HEK293 (cell line): ENCODE data around the gene IDI2.

Experiments used
- CTCF ChIA-PET: fragments of 350-600 bp; formaldehyde crosslinking; extraction: SDS; loops from one replicate; lab custom pipeline; 2021; ENCODE audit warnings: antibody characterized with exemption; lab: Yijun Ruan, JAX
- POLR2A ChIA-PET: fragments of 300-600 bp; formaldehyde crosslinking; extraction: SDS; loops from one replicate; lab custom pipeline; 2020; ENCODE audit warnings: antibody characterized with exemption, inconsistent platforms; lab: Yijun Ruan, JAX
- H3K27ac ChIP-seq: fragments of 200-500 bp; sonication (Bioruptor generic); 2 replicates; pipeline ENCODE4 v1.5.1; 2014; ENCODE audit warnings: low read depth, low read length, control low read depth, inconsistent platforms; ENCODE audit errors: extremely low read depth
- H3K36me3 ChIP-seq, 2 experiments: fragments of 200-500 bp in 1 of 2; sonication (Bioruptor generic) in 1 of 2; 1 replicate in 1 of 2; 2 replicates in 1 of 2; pipeline ENCODE4 v1.5.1; 2014 to 2017; ENCODE audit warnings: inconsistent platforms in 2 of 2, low read length in 2 of 2; ENCODE audit not compliant: control insufficient read depth in 2 of 2, insufficient read depth in 1 of 2
- H3K4me1 ChIP-seq: fragments of 200-500 bp; sonication (Bioruptor generic); 2 replicates; pipeline ENCODE4 v1.5.1; 2014; ENCODE audit warnings: mild to moderate bottlenecking, low read length, inconsistent platforms; ENCODE audit not compliant: control insufficient read depth, insufficient read depth
- H3K4me3 ChIP-seq: 2 replicates; pipeline ENCODE4 v1.5.1; 2011; ENCODE audit warnings: low read depth, mild to moderate bottlenecking, control low read depth, low read length, moderate library complexity
- H3K9me3 ChIP-seq: fragments of 200-500 bp; sonication (Bioruptor generic); 2 replicates; pipeline ENCODE4 v1.5.1; 2014; ENCODE audit warnings: low read depth, low read length, inconsistent platforms; ENCODE audit not compliant: control insufficient read depth, insufficient read depth
- KLF7 ChIP-seq: fragments of 450-650 bp; formaldehyde crosslinking; IDR thresholded peaks from 2 replicates; pipeline ENCODE4 v1.5.1; 2016; ENCODE audit warnings: missing biosample characterization, missing genetic modification characterization, borderline replicate concordance
- OSR2 ChIP-seq: fragments of 450-650 bp; formaldehyde crosslinking; IDR thresholded peaks from 2 replicates; pipeline ENCODE4 v1.5.1; 2016; ENCODE audit warnings: missing biosample characterization, missing genetic modification characterization
- WT1 ChIP-seq: fragments of 450-650 bp; formaldehyde crosslinking; IDR thresholded peaks from 2 replicates; pipeline ENCODE4 v1.5.1; 2016; ENCODE audit warnings: missing biosample characterization, missing genetic modification characterization
- ZFP41 ChIP-seq: fragments of 450-650 bp; formaldehyde crosslinking; IDR thresholded peaks from 2 replicates; pipeline ENCODE4 v1.5.1; 2016; ENCODE audit warnings: missing biosample characterization, missing genetic modification characterization, borderline replicate concordance
- ZNF175 ChIP-seq: fragments of 450-650 bp; formaldehyde crosslinking; IDR thresholded peaks from 2 replicates; pipeline ENCODE4 v1.5.1; 2016; ENCODE audit warnings: missing biosample characterization, missing genetic modification characterization
- ZNF211 ChIP-seq: fragments of 450-650 bp; formaldehyde crosslinking; IDR thresholded peaks from 2 replicates; pipeline ENCODE4 v1.5.1; 2016; ENCODE audit warnings: low read depth, missing biosample characterization, missing genetic modification characterization
- ZNF214 ChIP-seq: fragments of 450-650 bp; formaldehyde crosslinking; IDR thresholded peaks from 2 replicates; pipeline ENCODE4 v1.5.1; 2017; ENCODE audit warnings: missing biosample characterization, mild to moderate bottlenecking, missing genetic modification characterization, borderline replicate concordance
- ZNF292 ChIP-seq: fragments of 450-650 bp; formaldehyde crosslinking; IDR thresholded peaks from 2 replicates; pipeline ENCODE4 v1.5.1; 2016; ENCODE audit warnings: low read depth, missing biosample characterization, missing genetic modification characterization, borderline replicate concordance
- ZNF311 ChIP-seq: fragments of 450-650 bp; formaldehyde crosslinking; IDR thresholded peaks from 2 replicates; pipeline ENCODE4 v1.5.1; 2017; ENCODE audit warnings: missing biosample characterization, missing genetic modification characterization, borderline replicate concordance
- ZNF518A ChIP-seq: fragments of 450-650 bp; formaldehyde crosslinking; conservative IDR thresholded peaks from 2 replicates; pipeline ENCODE4 v1.5.1; 2016; ENCODE audit warnings: low read depth, missing biosample characterization, missing genetic modification characterization
- ZNF571 ChIP-seq: fragments of 450-650 bp; formaldehyde crosslinking; IDR thresholded peaks from 2 replicates; pipeline ENCODE4 v1.5.0; 2017; ENCODE audit warnings: missing biosample characterization, missing genetic modification characterization
- ZNF596 ChIP-seq: fragments of 450-650 bp; IDR thresholded peaks from 2 replicates; pipeline ENCODE4 v1.5.0; 2018; ENCODE audit warnings: missing biosample characterization, mild to moderate bottlenecking, missing genetic modification characterization, moderate library complexity
- ZXDB ChIP-seq: fragments of 450-650 bp; formaldehyde crosslinking; IDR thresholded peaks from 2 replicates; pipeline ENCODE4 v1.5.1; 2016; ENCODE audit warnings: missing biosample characterization, missing genetic modification characterization

The IDI2 gene

GRCh38 chr10:1020460-1020859, 5.2 kb downstream of the IDI2 start:
- Histone ChIP-seq H3K4me1 (no peaks in the 10 kb centered on the region), H3K27ac (no peak overlapping the region), H3K9me3 (no peaks in the 10 kb centered on the region), H3K36me3 (peaks cover 14 to 47% of the 10 kb centered on the region in 2 experiments), H3K4me3 (no peak overlapping the region)
- POLR2A ChIA-PET: interaction anchor here (2.1 kb wide), 1 partner anchor 28 kb away, joined by 4 read pairs; the partner anchor contains the start of gene IDI1
- no peak for TF ChIP-seq ZNF518A (tag by site-specific recombination)
- TF ChIP-seq ZNF311 (tag by site-specific recombination): no peak
- no peak for TF ChIP-seq WT1
- TF ChIP-seq ZNF571 (tag by site-specific recombination): no peak
- no peak for TF ChIP-seq ZXDB (tag by site-specific recombination)
- no peak for TF ChIP-seq ZNF214 (tag by site-specific recombination)
- TF ChIP-seq ZNF211: no peak
- TF ChIP-seq KLF7 (tag by site-specific recombination): no peak
- TF ChIP-seq ZFP41 (tag by site-specific recombination): no peak
- TF ChIP-seq, all 188 proteins: peak for 0
- CTCF ChIA-PET: no interaction called here

- ChIA-PET POLR2A (interaction anchor here (2.1 kb wide), 1 partner anchor 30 kb away, joined by 4 read pairs; the partner anchor contains the start of gene IDI1), CTCF (no interaction called here)
- no peak overlapping the region for H3K4me3 ChIP-seq
- H3K4me1 ChIP-seq: no peaks in the 10 kb centered on the region
- H3K9me3 ChIP-seq: no peaks in the 10 kb centered on the region
- TF ChIP-seq ZNF596 (tag by site-specific recombination) (no peak), OSR2 (tag by site-specific recombination) (no peak), ZNF175 (tag by site-specific recombination) (no peak), ZNF518A (tag by site-specific recombination) (no peak), ZNF292 (no peak)
- H3K27ac ChIP-seq: no peak overlapping the region
- peaks cover 19 to 56% of the 10 kb centered on the region in 2 experiments for H3K36me3 ChIP-seq
These were observed 6.3 kb downstream of the IDI2 start for GRCh38 chr10:1019362-1019761.
